Bronchial epithelial cell (primary cell): Measurements from ENCODE around the gene CALHM5. TPM values are rescaled to one million over a fixed set of nuclear protein-coding genes. Genes with fewer than 3 reads are reported as not detected.

Experiments used
- DNase-seq: peaks from one replicate; pipeline ENCODE4 v3.0.0-alpha.2; 2010; ENCODE audit warnings: low read depth
- FAIRE-seq: peaks from 2 replicates; lab custom pipeline; 2011; peaks lifted over from hg19 to GRCh38; lab: Jason Lieb, UNC
- H3K27me3 ChIP-seq: 2 replicates; pipeline ENCODE4 v1.5.1; 2011; ENCODE audit warnings: low read length; ENCODE audit not compliant: control insufficient read depth, insufficient read depth
- H3K36me3 ChIP-seq: 2 replicates; pipeline ENCODE4 v1.5.1; 2011; ENCODE audit warnings: low read length; ENCODE audit not compliant: control insufficient read depth, insufficient read depth
- H3K4me3 ChIP-seq: 2 replicates; pipeline ENCODE4 v1.5.1; 2011; ENCODE audit warnings: mild to moderate bottlenecking, low read depth, low read length, control low read depth
- total RNA-seq: library from RNA; depleted of rRNA; stranded (reverse); fragments of >200 nt; gene quantifications from 2 replicates; pipeline ENCODE4 v1.2.1, GENCODE V29; 2014
- TF ChIP-seq, protein P1 (sequence below): IDR thresholded peaks from 2 replicates; pipeline ENCODE4 v1.5.1; 2011; ENCODE audit warnings: mild to moderate bottlenecking, moderate library complexity, low read length, control low read depth, inconsistent platforms; ENCODE audit not compliant: insufficient read depth, severe bottlenecking

The CALHM5 gene
- total RNA-seq, 1 donor from 2014 or later = under 0.01 TPM

GRCh38 chr6:116562614-116563013, 51.2 kb downstream of the CALHM5 start:
- no peak for FAIRE-seq
- Histone ChIP-seq H3K4me3 (no peak overlapping the region), H3K36me3 (no peaks in the 10 kb centered on the region), H3K27me3 (no peaks in the 10 kb centered on the region)
- no peak for DNase-seq
- TF ChIP-seq, protein P1, sequence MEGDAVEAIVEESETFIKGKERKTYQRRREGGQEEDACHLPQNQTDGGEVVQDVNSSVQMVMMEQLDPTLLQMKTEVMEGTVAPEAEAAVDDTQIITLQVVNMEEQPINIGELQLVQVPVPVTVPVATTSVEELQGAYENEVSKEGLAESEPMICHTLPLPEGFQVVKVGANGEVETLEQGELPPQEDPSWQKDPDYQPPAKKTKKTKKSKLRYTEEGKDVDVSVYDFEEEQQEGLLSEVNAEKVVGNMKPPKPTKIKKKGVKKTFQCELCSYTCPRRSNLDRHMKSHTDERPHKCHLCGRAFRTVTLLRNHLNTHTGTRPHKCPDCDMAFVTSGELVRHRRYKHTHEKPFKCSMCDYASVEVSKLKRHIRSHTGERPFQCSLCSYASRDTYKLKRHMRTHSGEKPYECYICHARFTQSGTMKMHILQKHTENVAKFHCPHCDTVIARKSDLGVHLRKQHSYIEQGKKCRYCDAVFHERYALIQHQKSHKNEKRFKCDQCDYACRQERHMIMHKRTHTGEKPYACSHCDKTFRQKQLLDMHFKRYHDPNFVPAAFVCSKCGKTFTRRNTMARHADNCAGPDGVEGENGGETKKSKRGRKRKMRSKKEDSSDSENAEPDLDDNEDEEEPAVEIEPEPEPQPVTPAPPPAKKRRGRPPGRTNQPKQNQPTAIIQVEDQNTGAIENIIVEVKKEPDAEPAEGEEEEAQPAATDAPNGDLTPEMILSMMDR = no peak

DNA sequence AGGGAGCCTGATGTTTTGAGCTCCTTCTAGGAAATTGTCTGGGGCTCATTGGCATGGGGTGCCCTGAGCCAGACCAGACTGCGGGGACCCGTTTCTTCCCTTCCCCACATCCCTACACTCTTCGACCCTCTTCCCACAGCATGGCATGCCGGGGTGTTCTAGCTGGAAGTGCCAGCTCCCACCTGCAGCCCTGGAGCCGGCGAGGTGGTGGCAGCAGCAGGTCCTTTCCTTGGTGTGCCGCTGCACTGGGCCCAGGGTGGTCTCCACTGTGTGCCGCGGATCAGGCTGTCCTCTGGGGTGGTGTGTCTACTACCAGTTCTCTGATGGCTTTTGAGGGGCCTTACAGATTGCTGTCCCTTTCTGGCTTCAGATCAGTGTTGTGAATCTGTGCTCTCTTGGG, 52.4 kb downstream of the CALHM5 start:
- FAIRE-seq = no peak
- no peaks in the 10 kb centered on the region for H3K36me3 ChIP-seq
- no peak for DNase-seq
- H3K4me3 ChIP-seq = no peak overlapping the region
- H3K27me3 ChIP-seq = no peaks in the 10 kb centered on the region
- TF ChIP-seq, protein P1 = no peak

DNA sequence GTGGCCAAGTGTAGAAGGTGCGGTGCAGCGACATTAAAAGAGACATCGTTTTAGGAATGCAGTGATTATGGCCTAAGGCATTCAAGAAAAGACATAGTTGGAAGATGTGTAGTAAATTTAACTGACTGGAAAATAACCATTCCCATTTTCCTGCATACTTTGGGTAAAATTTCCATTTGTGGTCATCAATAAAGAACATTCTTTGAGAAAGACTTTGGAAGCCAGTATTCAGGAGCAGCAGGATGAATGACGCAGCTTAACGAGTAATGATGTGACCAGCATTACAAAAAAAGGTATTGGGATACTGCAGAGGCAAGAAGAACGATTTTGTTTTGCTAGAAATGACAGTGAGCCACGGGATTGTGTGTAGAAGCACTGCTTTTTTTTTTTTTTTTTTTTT, 52.9 kb downstream of the CALHM5 start:
- FAIRE-seq (no peak), DNase-seq (no peak)
- no peaks in the 10 kb centered on the region for H3K36me3 ChIP-seq
- TF ChIP-seq, protein P1 = no peak
- H3K27me3 ChIP-seq = no peaks in the 10 kb centered on the region
- no peak overlapping the region for H3K4me3 ChIP-seq

GRCh38 chr6:116564921-116565872, 53.8 kb downstream of the CALHM5 start:
- H3K4me3 ChIP-seq = peak overlapping the region; percentile 15
- DNase-seq (no peak), FAIRE-seq (no peak)
- no peaks in the 10 kb centered on the region for H3K27me3 ChIP-seq
- no peaks in the 10 kb centered on the region for H3K36me3 ChIP-seq
- TF ChIP-seq, protein P1 = no peak

GRCh38 chr6:116568111-116568510, 56.7 kb downstream of the CALHM5 start:
- FAIRE-seq = no peak
- H3K36me3 ChIP-seq = no peaks in the 10 kb centered on the region

More at GRCh38 chr6:116568111-116568510, 56.7 kb downstream of the CALHM5 start:
- no peak for DNase-seq
- TF ChIP-seq, protein P1 = no peak
- H3K27me3 ChIP-seq = no peaks in the 10 kb centered on the region
- no peak overlapping the region for H3K4me3 ChIP-seq
